Liver (tissue), 3 donors: ENCODE measurements around the gene SIK3.

ENCODE experiments used
- FOXA1 ChIP-seq: IDR thresholded peaks from 2 replicates; pipeline ENCODE4 v1.6.1; 2016; ENCODE audit warnings: antibody characterized with exemption
- TAF1 ChIP-seq: conservative IDR thresholded peaks from 2 replicates; pipeline ENCODE4 v1.6.1; 2016; ENCODE audit warnings: antibody characterized with exemption, mild to moderate bottlenecking
- TF ChIP-seq, protein P1 (sequence below): fragments of 150-350 bp; IDR thresholded peaks from 2 replicates; pipeline ENCODE4 v1.5.1; 2017; ENCODE audit warnings: improper control_type of control experiment, low read depth, low read length; ENCODE audit not compliant: missing input control
- donor health status: healthy.
- donor health status: healthy.

DNA sequence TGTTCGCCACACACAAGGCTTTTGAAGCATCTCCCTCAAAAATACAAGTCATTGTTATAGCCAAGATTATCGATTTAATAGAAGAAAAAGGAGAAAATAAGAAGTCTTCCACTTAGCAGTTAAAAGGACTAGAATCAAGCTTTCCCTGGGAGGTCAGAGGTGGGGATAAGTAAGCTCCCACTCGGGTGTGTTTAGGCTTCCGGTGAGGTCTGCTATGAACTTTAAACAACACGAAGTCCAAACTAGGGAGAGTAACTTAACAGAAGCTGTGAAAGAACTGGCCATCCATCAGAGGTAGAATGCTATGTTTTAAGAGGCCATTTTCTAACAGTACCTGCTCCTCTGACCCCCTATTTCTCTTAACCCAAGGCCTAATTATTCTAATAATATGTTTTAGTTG, 169.4 kb downstream of the SIK3 start:
- TF ChIP-seq, protein P1, sequence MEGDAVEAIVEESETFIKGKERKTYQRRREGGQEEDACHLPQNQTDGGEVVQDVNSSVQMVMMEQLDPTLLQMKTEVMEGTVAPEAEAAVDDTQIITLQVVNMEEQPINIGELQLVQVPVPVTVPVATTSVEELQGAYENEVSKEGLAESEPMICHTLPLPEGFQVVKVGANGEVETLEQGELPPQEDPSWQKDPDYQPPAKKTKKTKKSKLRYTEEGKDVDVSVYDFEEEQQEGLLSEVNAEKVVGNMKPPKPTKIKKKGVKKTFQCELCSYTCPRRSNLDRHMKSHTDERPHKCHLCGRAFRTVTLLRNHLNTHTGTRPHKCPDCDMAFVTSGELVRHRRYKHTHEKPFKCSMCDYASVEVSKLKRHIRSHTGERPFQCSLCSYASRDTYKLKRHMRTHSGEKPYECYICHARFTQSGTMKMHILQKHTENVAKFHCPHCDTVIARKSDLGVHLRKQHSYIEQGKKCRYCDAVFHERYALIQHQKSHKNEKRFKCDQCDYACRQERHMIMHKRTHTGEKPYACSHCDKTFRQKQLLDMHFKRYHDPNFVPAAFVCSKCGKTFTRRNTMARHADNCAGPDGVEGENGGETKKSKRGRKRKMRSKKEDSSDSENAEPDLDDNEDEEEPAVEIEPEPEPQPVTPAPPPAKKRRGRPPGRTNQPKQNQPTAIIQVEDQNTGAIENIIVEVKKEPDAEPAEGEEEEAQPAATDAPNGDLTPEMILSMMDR = no peak
- TF ChIP-seq TAF1 = no peak
- no peak for TF ChIP-seq FOXA1
